GDM1 (cell line): ENCODE measurements around the gene FAM174B.

Experiments used
- DNase-seq: peaks from one replicate; lab custom pipeline; 2025; lab: John Stamatoyannopoulos, UW

The FAM174B gene

GRCh38 chr15:92599394-92599970 is 56.1 kb downstream of the FAM174B start:
- no peak for DNase-seq

GRCh38 chr15:92597548-92597947 is 58.0 kb downstream of the FAM174B start:
- DNase-seq = no peak

- no peak for DNase-seq
Observed at GRCh38 chr15:92596623-92597022, 59.0 kb downstream of the FAM174B start.

- DNase-seq = no peak
Observed at GRCh38 chr15:92595506-92596381, 59.8 kb downstream of the FAM174B start.

GRCh38 chr15:92591275-92591674 is 64.3 kb downstream of the FAM174B start:
- no peak for DNase-seq

- DNase-seq = no peak
Observed at GRCh38 chr15:92586966-92587365, 68.6 kb downstream of the FAM174B start.

GRCh38 chr15:92586383-92586942 is 69.1 kb downstream of the FAM174B start:
- no peak for DNase-seq

- DNase-seq = no peak
Observed at GRCh38 chr15:92584105-92584504, 71.5 kb downstream of the FAM174B start.

GRCh38 chr15:92583096-92584034 is 72.2 kb downstream of the FAM174B start:
- no peak for DNase-seq

GRCh38 chr15:92582206-92582605 is 73.4 kb downstream of the FAM174B start:
- no peak for DNase-seq

GRCh38 chr15:92580933-92581445 is 74.6 kb downstream of the FAM174B start:
- DNase-seq = no peak

- DNase-seq = no peak
Observed at GRCh38 chr15:92580521-92580920, 75.1 kb downstream of the FAM174B start.

GRCh38 chr15:92579931-92580470 is 75.6 kb downstream of the FAM174B start:
- no peak for DNase-seq

GRCh38 chr15:92579486-92579885 is 76.1 kb downstream of the FAM174B start:
- DNase-seq = no peak

- DNase-seq = no peak
Observed at GRCh38 chr15:92578096-92578835, 77.3 kb downstream of the FAM174B start.

- DNase-seq = no peak
Observed at GRCh38 chr15:92576597-92577200, 78.9 kb downstream of the FAM174B start.

- DNase-seq = no peak
Observed at GRCh38 chr15:92574566-92574965, 81.0 kb downstream of the FAM174B start.

GRCh38 chr15:92574161-92574560 is 81.4 kb downstream of the FAM174B start:
- no peak for DNase-seq

- no peak for DNase-seq
Observed at GRCh38 chr15:92571824-92572223, 83.8 kb downstream of the FAM174B start.

- DNase-seq = no peak
Observed at GRCh38 chr15:92570391-92570790, 85.2 kb downstream of the FAM174B start.
